ENCODE results near the gene JAKMIP1. TPM values are rescaled to one million over a fixed set of nuclear protein-coding genes. Genes with fewer than 3 reads are reported as not detected.

Gene JAKMIP1
- total and polyA plus RNA-seq, 4 donors = 0.08 to 0.50 (median 0.22) TPM

DNA sequence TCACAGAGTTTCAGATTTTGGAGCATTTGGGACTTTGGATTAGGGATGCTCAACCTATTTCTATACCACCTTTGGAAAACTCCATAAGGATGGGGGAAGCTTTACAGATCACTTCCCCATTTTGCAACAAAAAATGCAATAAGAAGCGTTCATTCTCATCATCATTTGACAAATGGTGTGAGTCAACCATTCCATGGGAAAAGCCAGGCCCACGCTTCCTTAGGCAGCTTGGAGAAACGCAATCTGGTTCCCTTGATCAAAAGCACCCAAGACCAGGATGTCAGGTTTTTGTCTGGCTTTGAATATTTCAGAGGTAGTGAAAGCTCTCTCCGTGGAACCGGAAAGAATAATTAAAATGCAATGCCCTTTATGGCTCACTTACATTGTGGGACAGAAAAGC is 102.8 kb downstream of the JAKMIP1 start:
- ATAC-seq (ENCODE audit: low FRiP score) = no peak
- Histone ChIP-seq H3K36me3 (ENCODE audit: control insufficient read depth in 1 of 2, insufficient read depth in 2 of 2, low read length in 1 of 2) (no peaks in the 10 kb centered on the region), H3K4me3 (ENCODE audit: low read length in 2 of 2) (no peak overlapping the region), H3K4me1 (ENCODE audit: control insufficient read depth in 1 of 2, insufficient read depth in 2 of 2, low read length in 2 of 2) (no peaks in the 10 kb centered on the region), H3K9me3 (ENCODE audit: control insufficient read depth, low read length) (no peaks in the 10 kb centered on the region), H3K27me3 (ENCODE audit: control insufficient read depth in 1 of 2, insufficient read depth in 2 of 2, low read length in 1 of 2) (no peaks in the 10 kb centered on the region), H3K27ac (ENCODE audit: low read depth in 1 of 2, low read length in 2 of 2) (no peak overlapping the region)
- no peak for DNase-seq
- intact Hi-C loops (cut with DNase I) = no loop called here
- 77 to 81% methylated on average over 5 of the region's 5 CpGs for WGBS, 2 donors

DNA sequence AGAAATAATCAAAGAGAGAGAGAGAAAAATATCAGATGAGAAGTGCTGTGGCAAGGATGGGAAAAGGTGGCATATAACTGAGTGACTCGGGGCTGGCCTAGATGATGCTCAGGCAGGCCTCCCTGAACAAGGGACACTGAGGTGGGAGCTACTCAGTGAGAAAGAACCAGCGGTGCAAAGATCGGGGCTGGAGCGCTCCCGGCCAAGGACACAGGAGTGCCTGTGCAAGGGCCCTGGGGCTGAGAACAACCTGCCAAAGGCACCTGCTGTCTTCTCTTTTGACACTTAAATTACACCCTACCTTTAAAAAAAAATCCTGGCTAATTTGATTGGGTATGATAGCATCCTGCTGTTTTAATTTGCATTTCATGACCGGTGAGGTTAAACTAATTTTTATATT is 104.5 kb downstream of the JAKMIP1 start:
- Histone ChIP-seq H3K36me3 (ENCODE audit: control insufficient read depth in 1 of 2, insufficient read depth in 2 of 2, low read length in 1 of 2) (no peaks in the 10 kb centered on the region), H3K27ac (ENCODE audit: low read depth in 1 of 2, low read length in 2 of 2) (no peak overlapping the region), H3K9me3 (ENCODE audit: control insufficient read depth, low read length) (no peaks in the 10 kb centered on the region), H3K27me3 (ENCODE audit: control insufficient read depth in 1 of 2, insufficient read depth in 2 of 2, low read length in 1 of 2) (no peaks in the 10 kb centered on the region), H3K4me1 (ENCODE audit: control insufficient read depth in 1 of 2, insufficient read depth in 2 of 2, low read length in 2 of 2) (no peaks in the 10 kb centered on the region), H3K4me3 (ENCODE audit: low read length in 2 of 2) (no peak overlapping the region)
- no peak for DNase-seq
- no peak for ATAC-seq (ENCODE audit: low FRiP score)
- 85 to 91% methylated on average over 6 of the region's 6 CpGs for WGBS, 2 donors
- intact Hi-C loops (cut with DNase I) = no loop called here

DNA sequence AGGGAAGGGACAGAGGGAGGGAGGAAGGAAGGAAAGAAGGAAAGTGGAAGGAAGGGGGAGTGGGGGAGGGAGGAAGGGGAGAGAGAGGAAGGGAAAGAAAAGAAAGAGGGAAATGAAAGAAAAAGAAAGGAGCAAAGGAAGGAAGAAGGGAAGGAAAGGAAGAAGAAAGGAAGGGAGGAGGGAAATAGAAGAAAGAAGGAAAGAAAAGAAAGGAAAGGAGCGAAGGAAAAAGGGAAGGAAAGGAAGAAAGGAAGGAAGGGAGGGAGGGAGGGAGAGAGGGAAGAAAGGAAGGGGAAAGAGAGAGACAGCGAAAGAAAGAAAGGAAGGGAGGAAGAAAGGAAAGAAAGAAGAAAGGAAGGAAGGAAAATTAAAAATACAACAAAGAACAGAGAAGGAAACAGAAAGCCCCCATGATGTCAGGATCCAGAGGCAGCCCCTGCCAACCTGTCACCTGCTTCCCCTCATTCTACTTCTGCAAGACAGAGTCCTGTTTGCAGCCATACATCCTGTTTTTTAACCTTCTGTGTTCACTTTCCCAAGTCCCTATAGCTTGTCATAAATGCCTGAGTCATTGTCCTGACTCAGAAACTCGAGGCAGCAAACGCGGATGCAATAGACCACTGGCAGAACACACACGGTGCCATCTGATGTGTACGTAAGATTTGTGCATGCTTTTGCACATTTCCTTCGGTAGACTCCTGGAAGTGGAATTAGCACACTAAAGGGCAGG is 105.2 kb downstream of the JAKMIP1 start:
- Histone ChIP-seq H3K4me3 (ENCODE audit: low read length in 2 of 2) (no peak overlapping the region), H3K36me3 (ENCODE audit: control insufficient read depth in 1 of 2, insufficient read depth in 2 of 2, low read length in 1 of 2) (no peaks in the 10 kb centered on the region), H3K27ac (ENCODE audit: low read depth in 1 of 2, low read length in 2 of 2) (no peak overlapping the region), H3K4me1 (ENCODE audit: control insufficient read depth in 1 of 2, insufficient read depth in 2 of 2, low read length in 2 of 2) (no peaks in the 10 kb centered on the region), H3K9me3 (ENCODE audit: control insufficient read depth, low read length) (no peaks in the 10 kb centered on the region), H3K27me3 (ENCODE audit: control insufficient read depth in 1 of 2, insufficient read depth in 2 of 2, low read length in 1 of 2) (no peaks in the 10 kb centered on the region)
- ATAC-seq (ENCODE audit: low FRiP score) = no peak
- WGBS, 2 donors = 52 to 53% methylated on average over 8 of the region's 8 CpGs
- no peak for DNase-seq
- intact Hi-C loops (cut with DNase I) = no loop called here

DNA sequence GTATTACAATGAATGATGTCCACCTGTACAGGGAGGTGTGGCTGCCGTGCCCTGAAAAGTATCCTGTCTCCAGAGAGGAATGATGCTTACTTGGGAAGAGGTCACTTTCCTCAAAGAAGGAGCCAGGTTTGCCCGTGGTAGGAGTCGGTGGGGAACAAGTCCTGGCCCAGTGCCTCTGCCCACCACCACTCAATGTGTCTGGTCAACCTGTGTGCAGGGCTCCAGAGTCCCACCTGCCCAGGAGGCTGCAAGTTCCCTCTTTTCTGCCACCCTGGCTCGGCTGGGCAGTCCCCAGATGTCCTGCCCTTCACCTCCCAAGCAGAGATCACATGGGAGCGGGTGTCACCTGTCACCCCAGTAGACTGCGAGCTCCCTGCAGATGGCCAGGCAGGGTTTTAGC is 106.7 kb downstream of the JAKMIP1 start:
- intact Hi-C loops (cut with DNase I) = no loop called here
- ATAC-seq (ENCODE audit: low FRiP score) (no peak), DNase-seq (no peak)
- Histone ChIP-seq H3K27ac (ENCODE audit: low read depth in 1 of 2, low read length in 2 of 2) (no peak overlapping the region), H3K4me3 (ENCODE audit: low read length in 2 of 2) (no peak overlapping the region), H3K9me3 (ENCODE audit: control insufficient read depth, low read length) (no peaks in the 10 kb centered on the region), H3K4me1 (ENCODE audit: control insufficient read depth in 1 of 2, insufficient read depth in 2 of 2, low read length in 2 of 2) (no peaks in the 10 kb centered on the region), H3K27me3 (ENCODE audit: control insufficient read depth in 1 of 2, insufficient read depth in 2 of 2, low read length in 1 of 2) (no peaks in the 10 kb centered on the region), H3K36me3 (ENCODE audit: control insufficient read depth in 1 of 2, insufficient read depth in 2 of 2, low read length in 1 of 2) (no peaks in the 10 kb centered on the region)
- 77 to 78% methylated on average over 6 of the region's 6 CpGs for WGBS, 2 donors

DNA sequence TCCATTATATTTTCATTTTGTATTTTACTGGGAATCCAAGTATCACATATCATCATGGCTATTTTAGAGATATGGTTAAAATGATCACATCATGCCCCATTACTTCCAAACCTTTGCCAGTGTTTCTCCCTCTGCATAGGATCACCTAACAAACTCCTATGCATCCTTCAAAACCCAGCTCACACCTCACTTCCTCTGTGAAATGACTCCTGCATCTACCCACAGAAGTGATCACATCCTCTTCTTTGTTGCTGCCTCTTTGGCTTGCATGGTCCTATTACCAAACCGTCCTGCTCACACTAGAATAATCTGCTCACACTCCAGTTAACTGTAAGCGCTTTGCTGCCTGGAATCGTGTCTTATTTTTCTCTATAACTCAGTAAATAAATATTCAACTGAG is 107.4 kb downstream of the JAKMIP1 start:
- intact Hi-C loops (cut with DNase I) = no loop called here
- no peaks in the 10 kb centered on the region for H3K36me3 ChIP-seq (ENCODE audit: control insufficient read depth in 1 of 2, insufficient read depth in 2 of 2, low read length in 1 of 2)
- 79 to 83% methylated on average over 3 of the region's 3 CpGs for WGBS, 2 donors
- no peak for ATAC-seq (ENCODE audit: low FRiP score)
- no peak overlapping the region for H3K27ac ChIP-seq (ENCODE audit: low read depth in 1 of 2, low read length in 2 of 2)
- no peaks in the 10 kb centered on the region for H3K9me3 ChIP-seq (ENCODE audit: control insufficient read depth, low read length)
- H3K27me3 ChIP-seq (ENCODE audit: control insufficient read depth in 1 of 2, insufficient read depth in 2 of 2, low read length in 1 of 2) = no peaks in the 10 kb centered on the region
- no peak overlapping the region for H3K4me3 ChIP-seq (ENCODE audit: low read length in 2 of 2)
- no peaks in the 10 kb centered on the region for H3K4me1 ChIP-seq (ENCODE audit: control insufficient read depth in 1 of 2, insufficient read depth in 2 of 2, low read length in 2 of 2)
- DNase-seq = no peak

DNA sequence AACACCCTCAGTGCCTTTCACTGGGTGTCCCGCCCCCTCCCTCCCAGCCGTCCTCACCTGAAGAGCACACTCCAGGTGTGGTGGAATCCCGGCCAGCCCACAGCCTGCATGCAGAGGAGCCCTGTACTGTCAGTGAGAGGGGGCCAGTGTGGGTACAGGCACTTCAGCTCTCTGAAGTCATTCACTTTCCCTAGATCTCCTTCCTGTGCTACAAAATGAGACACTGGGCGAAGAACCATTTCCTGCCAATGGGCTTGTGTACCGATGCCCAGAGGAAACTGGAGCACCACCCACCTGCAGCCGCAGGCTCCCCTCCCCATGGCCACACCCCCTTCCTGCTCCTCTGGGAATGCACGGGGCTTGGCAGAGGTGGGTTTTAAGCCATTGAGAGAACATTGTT is 108.2 kb downstream of the JAKMIP1 start:
- Histone ChIP-seq H3K4me3 (ENCODE audit: low read length in 2 of 2) (no peak overlapping the region), H3K9me3 (ENCODE audit: control insufficient read depth, low read length) (no peaks in the 10 kb centered on the region), H3K36me3 (ENCODE audit: control insufficient read depth in 1 of 2, insufficient read depth in 2 of 2, low read length in 1 of 2) (no peaks in the 10 kb centered on the region), H3K4me1 (ENCODE audit: control insufficient read depth in 1 of 2, insufficient read depth in 2 of 2, low read length in 2 of 2) (no peaks in the 10 kb centered on the region), H3K27me3 (ENCODE audit: control insufficient read depth in 1 of 2, insufficient read depth in 2 of 2, low read length in 1 of 2) (no peaks in the 10 kb centered on the region), H3K27ac (ENCODE audit: low read depth in 1 of 2, low read length in 2 of 2) (no peak overlapping the region)
- intact Hi-C loops (cut with DNase I) = no loop called here
- no peak for ATAC-seq (ENCODE audit: low FRiP score)
- no peak for DNase-seq
- 26 to 42% methylated on average over 7 of the region's 7 CpGs for WGBS, 2 donors

DNA sequence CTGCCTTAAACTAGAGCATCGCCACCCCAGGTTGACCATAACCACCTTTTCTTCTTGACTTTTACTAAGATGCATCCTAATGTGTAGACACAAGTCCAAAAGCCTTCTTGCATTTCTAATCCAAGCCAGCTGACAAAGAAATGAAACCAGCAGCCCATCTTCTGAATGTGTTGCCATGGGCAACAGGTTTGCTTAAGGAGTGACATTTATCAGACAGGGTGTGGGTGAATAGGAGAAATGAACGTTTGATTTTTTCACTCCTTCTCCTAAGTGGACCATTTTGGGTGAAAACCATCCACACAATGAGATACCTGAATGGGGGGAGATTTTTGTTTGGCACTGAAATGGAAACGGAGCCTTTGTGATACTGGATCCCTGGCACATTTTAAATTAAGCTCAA is 109.4 kb downstream of the JAKMIP1 start:
- intact Hi-C loops (cut with DNase I) = no loop called here
- Histone ChIP-seq H3K27ac (ENCODE audit: low read depth in 1 of 2, low read length in 2 of 2) (no peak overlapping the region), H3K4me1 (ENCODE audit: control insufficient read depth in 1 of 2, insufficient read depth in 2 of 2, low read length in 2 of 2) (no peaks in the 10 kb centered on the region), H3K9me3 (ENCODE audit: control insufficient read depth, low read length) (no peaks in the 10 kb centered on the region), H3K27me3 (ENCODE audit: control insufficient read depth in 1 of 2, insufficient read depth in 2 of 2, low read length in 1 of 2) (no peaks in the 10 kb centered on the region), H3K4me3 (ENCODE audit: low read length in 2 of 2) (no peak overlapping the region), H3K36me3 (ENCODE audit: control insufficient read depth in 1 of 2, insufficient read depth in 2 of 2, low read length in 1 of 2) (no peaks in the 10 kb centered on the region)
- ATAC-seq (ENCODE audit: low FRiP score) = no peak
- no peak for DNase-seq
- WGBS, 2 donors = 67 to 71% methylated on average over 3 of the region's 3 CpGs

DNA sequence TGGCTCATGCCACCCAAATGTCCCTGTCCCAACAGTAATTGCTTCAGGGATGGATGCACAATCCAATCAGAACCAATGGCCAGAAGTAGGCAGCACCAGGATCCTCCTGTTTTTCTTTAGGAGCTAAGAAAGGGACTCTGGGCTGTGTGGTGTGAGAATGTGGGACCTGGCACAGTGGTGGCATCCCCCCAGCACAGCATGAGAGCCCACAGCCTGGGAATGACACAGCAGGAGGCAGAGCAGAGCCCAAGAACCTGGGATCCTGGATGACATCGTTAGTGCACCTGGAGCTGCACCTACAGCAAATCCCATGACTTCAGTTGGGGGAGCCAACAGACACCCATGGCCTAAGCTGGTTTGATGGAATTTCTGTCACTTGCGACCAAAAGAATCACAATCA is 111.4 kb downstream of the JAKMIP1 start:
- Histone ChIP-seq H3K4me3 (ENCODE audit: low read length in 2 of 2) (no peak overlapping the region), H3K4me1 (ENCODE audit: control insufficient read depth in 1 of 2, insufficient read depth in 2 of 2, low read length in 2 of 2) (no peaks in the 10 kb centered on the region), H3K9me3 (ENCODE audit: control insufficient read depth, low read length) (no peaks in the 10 kb centered on the region), H3K27me3 (ENCODE audit: control insufficient read depth in 1 of 2, insufficient read depth in 2 of 2, low read length in 1 of 2) (no peaks in the 10 kb centered on the region), H3K27ac (ENCODE audit: low read depth in 1 of 2, low read length in 2 of 2) (no peak overlapping the region), H3K36me3 (ENCODE audit: control insufficient read depth in 1 of 2, insufficient read depth in 2 of 2, low read length in 1 of 2) (no peaks in the 10 kb centered on the region)
- ATAC-seq (ENCODE audit: low FRiP score) (no peak), DNase-seq (no peak)
- WGBS, 2 donors = 85 to 86% methylated on average over 2 of the region's 2 CpGs
- intact Hi-C loops (cut with DNase I) = loop anchor here in 1 of 2 donors (5.0 kb wide), 1 partner anchor 92 kb away; no protein-coding TSS in a partner anchor

DNA sequence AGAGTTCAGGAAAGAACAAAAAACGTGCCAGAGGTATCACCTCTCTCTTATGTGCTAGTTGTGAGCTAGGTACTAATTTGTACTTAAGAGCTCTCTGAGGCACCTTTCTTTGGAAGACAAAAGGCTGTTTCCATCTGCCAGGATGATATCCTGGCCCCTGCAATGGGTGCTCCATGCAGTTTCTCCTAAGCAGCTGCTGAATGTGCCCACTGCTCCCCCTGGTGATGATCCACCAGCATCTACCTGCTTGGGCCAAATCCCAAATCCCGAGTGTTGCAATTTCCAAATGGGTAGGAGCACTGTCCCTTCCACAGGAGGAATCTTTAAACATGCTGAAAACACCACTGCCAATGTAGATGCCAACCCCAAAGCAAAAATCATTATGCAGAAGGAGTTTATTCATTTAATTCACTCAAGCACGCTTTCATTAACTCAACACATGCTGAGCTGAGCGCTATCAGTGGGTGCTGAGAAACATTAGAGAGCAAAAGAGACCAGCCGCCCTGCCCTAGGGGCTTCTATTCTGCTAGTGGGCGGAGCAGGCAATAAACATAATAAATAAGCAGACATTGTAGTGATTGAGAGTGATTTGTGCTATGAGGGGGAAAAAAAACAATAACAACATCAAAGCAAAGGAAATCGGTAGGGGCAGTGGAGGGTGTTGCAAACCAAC is 112.5 kb downstream of the JAKMIP1 start:
- WGBS, 2 donors = 35 to 44% methylated on average over 7 of the region's 7 CpGs
- no peaks in the 10 kb centered on the region for H3K4me1 ChIP-seq (ENCODE audit: control insufficient read depth in 1 of 2, insufficient read depth in 2 of 2, low read length in 2 of 2)
- H3K27ac ChIP-seq (ENCODE audit: low read depth in 1 of 2, low read length in 2 of 2) = no peak overlapping the region
- no peak overlapping the region for H3K4me3 ChIP-seq (ENCODE audit: low read length in 2 of 2)
- no peak for ATAC-seq (ENCODE audit: low FRiP score)
- H3K9me3 ChIP-seq (ENCODE audit: control insufficient read depth, low read length) = no peaks in the 10 kb centered on the region
- H3K27me3 ChIP-seq (ENCODE audit: control insufficient read depth in 1 of 2, insufficient read depth in 2 of 2, low read length in 1 of 2) = no peaks in the 10 kb centered on the region
- H3K36me3 ChIP-seq (ENCODE audit: control insufficient read depth in 1 of 2, insufficient read depth in 2 of 2, low read length in 1 of 2) = no peaks in the 10 kb centered on the region
- intact Hi-C loops (cut with DNase I) = loop anchor here in 1 of 2 donors (5.0 kb wide), 1 partner anchor 91 kb away; no protein-coding TSS in a partner anchor
- DNase-seq = no peak

Data from aorta (tissue), 5 donors.